GM23248 (cell line): Measurements from ENCODE around the gene DUS2.

Experiments
- EZH2 ChIP-seq: fragments of 200-600 bp; sonication (generic); IDR thresholded peaks from 2 replicates; pipeline ENCODE4 v1.6.1; 2018; ENCODE audit warnings: antibody characterized with exemption, mild to moderate bottlenecking; ENCODE audit not compliant: insufficient read depth, poor library complexity, severe bottlenecking
- EZH2phosphoT487 ChIP-seq: fragments of 200-600 bp; sonication (generic); IDR thresholded peaks from 2 replicates; pipeline ENCODE4 v1.6.1; 2018; ENCODE audit warnings: antibody characterized with exemption, moderate library complexity, mild to moderate bottlenecking, low read depth; ENCODE audit not compliant: insufficient read depth

DNA sequence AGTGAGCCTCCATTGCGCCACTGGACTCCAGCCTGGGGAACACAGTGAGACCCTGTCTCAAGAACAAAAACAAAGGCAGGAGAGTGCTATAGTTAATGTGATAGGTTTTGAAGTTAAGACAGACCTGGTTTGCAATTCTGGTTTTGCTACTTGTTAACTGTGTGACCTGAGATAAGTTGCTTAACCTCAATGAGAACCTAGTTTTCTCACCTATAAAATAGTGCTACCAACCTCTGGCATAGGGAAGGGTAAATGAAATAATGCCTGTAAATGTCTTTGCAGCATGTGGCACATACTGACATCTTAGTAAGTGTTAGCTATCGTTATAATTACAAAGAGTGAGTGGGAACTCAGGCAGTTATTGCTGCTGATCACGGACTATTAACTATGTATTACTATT, 32.3 kb downstream of the DUS2 start:
- no peak for TF ChIP-seq EZH2phosphoT487
- TF ChIP-seq EZH2: no peak
